ENCODE data around the gene SH3PXD2A.
A peak's percentile ranks its signal among the peaks of the same experiment; 100 is the strongest.

SH3PXD2A gene

GRCh38 chr10:103855424-103855823 lies at the start of gene SH3PXD2A:
Gene SH3PXD2A, minus strand, starts transcription at chr10:103855576. Its CDS starts 310 bp downstream, at chr10:103855266.
- peak in 1 of 3 experiments; percentile 27 for DNase-seq (ENCODE audit: low read depth in 3 of 3)

DNA sequence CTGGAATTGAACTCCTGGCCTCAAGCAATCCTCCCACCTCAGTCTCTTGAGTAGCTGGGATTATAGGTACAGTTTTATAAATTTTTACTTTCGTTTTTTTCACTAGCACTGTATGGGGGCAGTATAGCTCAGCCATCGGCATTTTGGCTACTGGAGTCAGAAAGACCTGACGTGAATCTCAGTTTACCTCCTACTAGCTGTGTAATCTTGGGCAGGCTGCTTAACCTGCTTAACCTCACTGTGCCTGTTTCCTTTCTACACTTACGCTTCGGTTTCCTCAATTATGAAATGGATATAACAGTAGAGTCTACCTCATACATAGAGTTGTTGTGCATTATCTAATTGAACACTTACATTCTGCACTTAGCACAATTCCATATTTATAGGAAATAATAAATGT lies 45.9 kb upstream of the SH3PXD2A start:
- no peak for DNase-seq (ENCODE audit: low read depth in 3 of 3)

DNA sequence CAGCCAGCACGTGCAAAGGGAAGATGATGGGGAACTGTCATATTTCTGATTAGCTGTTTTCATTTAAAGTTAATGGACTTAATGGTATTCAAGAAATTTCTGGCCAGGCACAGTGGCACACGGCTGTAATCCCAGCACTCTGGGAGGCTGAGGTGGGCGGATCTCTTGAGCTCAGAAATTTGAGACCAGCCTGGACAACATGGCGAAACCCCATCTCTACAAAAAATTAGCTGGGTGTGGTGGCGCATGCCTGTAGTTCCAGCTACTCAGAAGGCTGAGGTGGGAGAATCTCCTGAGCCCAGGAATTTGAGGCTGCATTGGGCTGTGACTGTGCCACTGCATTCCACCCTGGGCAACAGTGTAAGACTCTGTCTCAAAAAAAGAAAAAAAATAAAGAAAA lies 43.9 kb upstream of the SH3PXD2A start:
- no peak for DNase-seq (ENCODE audit: low read depth in 3 of 3)

- DNase-seq (ENCODE audit: low read depth in 3 of 3) = no peak
Observed at GRCh38 chr10:103897241-103897774, 41.9 kb upstream of the SH3PXD2A start.

- no peak for DNase-seq (ENCODE audit: low read depth in 3 of 3)
Observed at GRCh38 chr10:103896225-103896624, 40.8 kb upstream of the SH3PXD2A start.

DNA sequence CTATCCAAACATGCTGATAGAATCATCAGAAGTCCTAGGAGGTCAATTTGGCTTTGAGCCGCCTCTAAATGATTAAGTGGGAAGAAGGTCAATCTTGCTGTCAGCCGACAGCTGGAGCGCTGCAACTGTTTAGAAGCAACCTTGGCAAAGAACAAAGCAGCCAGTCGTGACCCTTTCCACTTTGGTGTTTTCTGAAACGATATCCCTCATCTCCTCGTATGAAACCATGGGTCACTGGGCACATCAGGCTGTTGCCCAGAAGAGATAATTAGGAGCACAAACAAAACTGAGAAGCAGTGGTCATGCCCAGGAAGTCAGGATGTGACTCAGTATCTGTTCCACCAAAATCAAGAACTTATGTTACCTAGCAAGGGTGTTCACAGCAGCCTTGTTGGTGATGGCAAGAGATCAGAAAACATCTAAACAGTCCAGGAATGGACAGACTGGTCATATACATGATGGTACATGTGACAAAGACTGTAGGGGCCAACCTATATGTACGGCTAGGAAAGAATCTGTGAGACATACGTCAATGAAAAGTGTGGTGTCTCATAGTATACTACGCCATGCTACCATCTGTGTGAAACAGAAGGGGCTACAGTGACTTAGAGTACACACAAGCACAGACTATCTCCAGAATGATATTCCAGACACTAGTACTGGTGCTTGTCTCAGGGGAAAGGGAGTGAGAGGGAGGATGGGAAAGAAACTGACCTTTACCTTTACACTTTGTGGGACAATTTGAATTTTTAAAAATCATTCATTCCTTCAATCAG lies 40.2 kb upstream of the SH3PXD2A start:
- no peak for DNase-seq (ENCODE audit: low read depth in 3 of 3)

DNA sequence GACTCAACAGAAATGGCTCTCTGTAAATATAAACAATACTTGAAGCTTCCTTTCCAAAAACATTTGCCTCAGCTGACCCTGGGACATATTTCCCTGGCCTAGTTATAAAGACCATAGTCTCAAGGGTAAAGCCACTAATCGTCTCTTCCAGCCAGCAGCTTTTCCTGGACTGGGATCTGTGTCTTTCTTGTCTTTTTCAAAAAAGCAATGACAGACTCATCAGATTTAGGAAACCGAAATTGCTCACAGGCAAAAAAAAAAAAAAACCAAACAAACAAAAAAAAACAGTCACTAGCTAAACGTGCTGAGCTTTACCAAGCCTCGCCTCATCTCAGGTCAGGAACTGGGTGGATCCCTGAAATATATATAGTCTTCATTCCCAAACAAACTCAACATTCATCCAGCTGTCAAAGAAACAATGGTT lies 39.1 kb upstream of the SH3PXD2A start:
- DNase-seq (ENCODE audit: low read depth in 3 of 3) = no peak

- DNase-seq (ENCODE audit: low read depth in 3 of 3) = no peak
Observed at GRCh38 chr10:103893817-103894216, 38.4 kb upstream of the SH3PXD2A start.

- DNase-seq (ENCODE audit: low read depth in 3 of 3) = no peak
Observed at GRCh38 chr10:103892181-103892580, 36.8 kb upstream of the SH3PXD2A start.

DNA sequence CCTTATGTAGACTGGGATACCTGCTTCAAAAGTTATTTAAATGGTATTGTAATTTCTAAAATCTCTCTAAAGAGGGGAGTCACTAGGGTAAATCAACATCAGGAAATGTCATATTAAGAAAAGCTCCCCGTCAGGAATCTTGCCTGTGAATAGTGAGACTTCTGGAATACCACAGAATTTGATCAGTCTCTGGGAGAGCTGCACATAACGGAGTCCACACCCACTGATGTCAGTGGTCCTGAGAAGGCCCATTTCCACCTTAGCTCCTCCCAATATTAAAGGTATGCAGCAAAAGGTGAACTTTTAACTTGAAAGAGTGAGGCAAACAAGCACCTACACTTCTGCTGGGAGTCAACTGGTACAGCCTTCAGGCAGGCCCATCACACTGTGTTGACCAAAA lies 35.3 kb upstream of the SH3PXD2A start:
- no peak for DNase-seq (ENCODE audit: low read depth in 3 of 3)

DNA sequence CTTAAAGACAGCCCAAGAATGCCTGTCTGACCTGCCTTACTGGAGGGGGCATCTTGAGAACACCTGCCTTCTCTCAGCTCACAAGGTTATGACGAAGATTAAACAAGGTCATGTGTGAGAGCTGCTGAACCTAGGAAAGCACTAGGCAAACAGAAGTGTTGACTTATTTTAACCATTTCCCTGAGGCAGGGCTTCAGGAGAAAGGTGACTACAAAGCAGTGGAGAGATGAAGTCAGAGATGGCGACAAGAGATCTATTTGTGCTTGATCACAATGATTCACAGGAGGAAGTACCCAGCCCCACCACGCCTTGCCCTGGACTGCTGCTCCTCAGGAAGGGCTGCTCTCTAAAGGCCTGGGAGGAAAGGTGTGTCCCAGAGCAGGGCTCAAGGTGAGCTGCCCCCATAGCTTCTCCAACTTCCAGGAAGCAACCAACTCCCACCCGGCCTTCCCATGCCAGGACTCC lies 34.9 kb upstream of the SH3PXD2A start:
- peak in 1 of 3 experiments; percentile 24 for DNase-seq (ENCODE audit: low read depth in 3 of 3)

GRCh38 chr10:103889121-103889720 lies 33.8 kb upstream of the SH3PXD2A start:
- DNase-seq (ENCODE audit: low read depth in 3 of 3) = no peak

DNA sequence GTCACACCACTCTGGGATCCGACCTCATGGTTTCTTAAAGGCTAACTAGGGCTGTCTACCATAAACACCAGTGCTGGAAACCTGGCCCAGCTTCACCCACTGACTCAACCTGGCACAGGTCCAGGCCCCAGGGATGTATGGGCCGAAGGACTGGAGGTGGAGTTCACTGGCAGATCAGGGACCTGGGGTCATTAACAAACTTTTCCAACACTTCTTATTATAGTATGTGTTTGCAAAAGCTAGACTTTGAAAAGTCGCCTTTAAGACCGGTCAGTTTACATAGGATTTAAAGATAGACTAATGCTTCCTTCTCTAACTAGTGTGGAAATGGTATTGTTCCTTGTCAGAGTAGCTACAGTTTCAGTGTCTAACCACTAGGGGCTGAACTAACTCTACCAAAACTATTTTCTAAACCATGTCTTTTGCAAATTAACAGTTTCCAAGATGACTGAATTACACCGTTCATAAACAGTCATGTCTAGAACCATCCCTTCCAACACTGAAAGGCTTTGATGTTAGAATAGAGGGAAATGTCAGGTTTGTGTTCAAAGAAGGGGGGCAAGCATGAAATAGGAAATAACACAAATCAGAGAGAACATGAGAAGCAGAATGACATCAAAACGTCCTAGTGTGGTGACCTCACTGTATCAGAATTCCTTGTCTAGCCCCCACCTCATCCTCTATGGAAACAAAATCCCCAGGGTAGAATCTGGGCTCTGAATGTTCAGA lies 32.9 kb upstream of the SH3PXD2A start:
- DNase-seq (ENCODE audit: low read depth in 3 of 3) = no peak

DNA sequence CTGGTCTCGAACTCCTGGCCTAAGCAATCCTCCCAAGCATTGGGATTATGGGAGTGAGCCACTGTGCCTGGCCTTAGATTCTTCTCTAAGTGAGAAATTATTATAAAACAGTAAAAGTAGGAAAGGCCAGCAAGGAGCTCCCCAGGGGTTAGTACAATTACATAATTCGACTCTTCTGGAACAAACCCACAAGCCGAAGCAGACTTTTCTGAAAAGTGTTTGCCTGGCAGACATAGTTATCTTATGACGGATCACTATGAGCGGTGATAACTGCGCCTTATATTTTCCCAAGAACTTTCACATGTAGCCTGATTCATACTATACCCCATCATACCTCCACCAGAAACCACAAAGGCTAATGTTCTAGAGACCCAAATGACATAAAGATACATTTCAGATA lies 30.2 kb upstream of the SH3PXD2A start:
- DNase-seq (ENCODE audit: low read depth in 3 of 3) = no peak

DNA sequence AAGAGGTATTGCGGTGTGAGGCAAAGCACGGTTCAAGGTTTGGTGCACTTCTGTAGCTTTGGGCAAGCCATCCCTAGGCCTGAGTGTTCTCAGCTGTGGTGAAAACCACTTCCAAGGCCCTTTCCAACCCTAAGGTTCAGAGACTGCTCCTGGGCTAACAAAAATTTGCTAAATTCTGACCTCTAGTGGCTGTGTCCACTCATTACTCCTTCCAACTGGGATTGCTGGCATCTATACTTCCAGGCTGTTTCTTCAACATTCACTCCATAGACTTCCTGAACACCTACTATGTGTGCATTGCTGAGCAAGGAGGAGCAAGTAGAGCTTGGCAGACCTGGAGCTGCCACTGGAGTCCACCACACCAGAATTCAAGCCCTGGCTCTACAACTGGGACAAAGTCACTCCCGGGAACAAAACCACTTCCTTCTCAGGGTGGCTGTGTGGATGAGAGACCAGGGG lies 29.3 kb upstream of the SH3PXD2A start:
- DNase-seq (ENCODE audit: low read depth in 3 of 3) = no peak

- DNase-seq (ENCODE audit: low read depth in 3 of 3) = no peak
Observed at GRCh38 chr10:103882285-103883007, 27.1 kb upstream of the SH3PXD2A start.

DNA sequence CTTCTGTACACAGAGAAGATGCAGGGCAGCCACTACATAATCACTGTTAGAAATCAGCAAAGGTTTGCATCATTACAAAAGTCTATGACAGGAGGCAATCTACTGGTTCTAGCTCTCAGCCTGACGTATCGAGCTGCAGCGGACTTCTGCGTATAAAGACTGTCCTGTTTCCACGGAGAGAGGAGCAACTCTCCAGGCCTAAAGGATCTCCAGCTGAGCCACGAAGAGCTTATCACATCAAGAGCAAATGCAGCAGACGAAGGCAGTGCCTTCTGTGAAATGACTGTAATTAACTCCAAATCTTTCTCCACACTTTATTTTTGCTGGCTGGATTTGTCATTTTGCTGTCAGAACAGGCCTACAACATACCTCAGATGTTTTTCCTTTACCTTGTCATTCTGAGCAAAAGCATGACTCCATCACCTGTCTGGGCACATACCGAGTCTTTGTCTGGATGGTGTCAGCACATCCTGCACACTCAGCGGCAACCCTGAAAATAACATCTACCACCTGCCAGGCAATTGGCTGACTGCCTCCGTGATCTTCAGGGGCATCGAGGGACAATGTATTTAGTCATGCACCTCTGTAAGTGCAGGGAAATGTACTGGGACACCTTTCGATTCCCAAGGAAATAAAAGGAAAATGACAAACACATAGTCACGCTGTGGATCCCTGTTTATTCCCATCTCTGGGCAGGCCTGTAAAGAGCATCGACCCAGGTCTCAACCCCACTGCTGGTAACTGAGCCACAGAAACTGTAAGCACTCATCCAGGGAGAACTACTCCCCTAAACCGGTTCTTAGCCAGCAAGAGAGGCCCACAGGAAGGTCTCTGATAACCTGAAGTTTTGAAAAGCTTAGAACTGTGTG lies 26.3 kb upstream of the SH3PXD2A start:
- no peak for DNase-seq (ENCODE audit: low read depth in 3 of 3)

DNA sequence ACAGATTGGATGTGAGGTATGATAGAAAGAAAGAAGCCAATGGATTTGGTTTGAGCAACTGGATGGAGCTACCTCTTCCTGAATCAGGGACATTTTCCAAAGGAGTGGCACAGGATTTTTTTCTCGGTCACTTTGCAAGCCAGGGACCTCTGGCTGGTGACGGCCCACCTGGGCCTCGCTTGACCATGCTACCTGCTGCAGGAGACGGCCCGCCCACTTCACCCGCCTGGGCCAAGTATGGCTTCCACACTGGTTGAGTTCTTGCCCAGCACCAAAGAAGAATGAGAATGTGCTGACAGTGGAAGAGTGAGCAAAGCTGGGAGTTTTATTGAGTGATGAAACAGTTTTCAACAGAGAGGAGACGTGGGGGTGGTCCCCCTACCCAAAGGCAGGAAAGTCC lies 24.5 kb upstream of the SH3PXD2A start:
- no peak for DNase-seq (ENCODE audit: low read depth in 3 of 3)

- no peak for DNase-seq (ENCODE audit: low read depth in 3 of 3)
Observed at GRCh38 chr10:103879409-103879808, 24.0 kb upstream of the SH3PXD2A start.

DNA sequence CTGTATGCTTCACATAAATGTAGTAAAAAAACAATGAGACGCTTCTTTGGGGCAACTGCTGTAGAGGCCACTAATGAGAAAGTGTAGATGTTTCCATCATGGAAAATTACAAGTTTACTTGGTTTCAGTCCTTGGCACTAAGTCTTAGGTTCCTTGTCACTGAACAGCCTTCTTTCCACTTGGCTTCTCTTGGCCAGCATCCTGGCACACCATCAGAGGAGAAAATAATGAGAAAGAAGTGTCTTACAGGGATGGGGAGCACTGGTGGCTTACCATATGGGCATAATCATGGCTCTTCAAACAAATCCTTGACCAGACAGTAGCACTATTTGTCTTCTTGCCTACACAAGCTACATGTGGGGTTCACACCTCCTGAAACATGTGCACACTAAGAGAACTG lies 22.5 kb upstream of the SH3PXD2A start:
- no peak for DNase-seq (ENCODE audit: low read depth in 3 of 3)

- no peak for DNase-seq (ENCODE audit: low read depth in 3 of 3)
Observed at GRCh38 chr10:103876155-103876554, 20.8 kb upstream of the SH3PXD2A start.
